K562 (cell line): ENCODE results near the gene NCAM2. TPM values are rescaled to one million over a fixed set of nuclear protein-coding genes. Genes with fewer than 3 reads are reported as not detected.

Source experiments
- ATAC-seq: fragments of 200-7000 bp; cut with Tn5 transposase; 3 replicates; pipeline ENCODE4 v1.9.1; 2020; ENCODE audit warnings: moderate library complexity
- BruUV-seq: library from RNA; stranded (reverse); fragments of 400-500 nt; replicated peaks from 2 replicates; lab custom pipeline; 2021; lab: Mats Ljungman, UMichigan
- CTCF ChIA-PET: fragments of 300-600 bp; formaldehyde crosslinking; extraction: SDS; loops from one replicate; lab custom pipeline; 2021; ENCODE audit warnings: low intra/inter-chr PET ratio; lab: Yijun Ruan, JAX
- POLR2A ChIA-PET: fragments of 300-600, 350-650 bp; sonication (Branson Sonifier 250); formaldehyde crosslinking; extraction: SDS; loops from one replicate; lab custom pipeline; 2021; ENCODE audit warnings: antibody characterized with exemption, inconsistent platforms; lab: Yijun Ruan, JAX
- DNase-seq, 4 experiments: peaks; one replicate each; pipeline versions ENCODE4 v3.0.0 to v3.0.0-alpha.2; 2011 to 2018; ENCODE audit warnings: low spot score in 3 of 4, mixed read lengths in 3 of 4; ENCODE audit errors: extremely low read depth in 1 of 4
- FAIRE-seq: peaks from 2 replicates; lab custom pipeline; 2011; peaks lifted over from hg19 to GRCh38; lab: Jason Lieb, UNC
- H2AFZ ChIP-seq: 2 replicates; pipeline ENCODE4 v1.6.0; 2011; ENCODE audit warnings: low read depth, low read length, control low read depth, inconsistent platforms
- H3K27ac ChIP-seq: fragments of 200-600 bp; 3 replicates; pipeline ENCODE4 v1.8.0; 2011; ENCODE audit warnings: low read depth, mild to moderate bottlenecking, control low read depth, inconsistent platforms, low read length, moderate library complexity, mixed read lengths; ENCODE audit errors: extremely low read depth
- H3K27me3 ChIP-seq, 2 experiments: fragments of 300-600 bp in 1 of 2; 2 replicates in 1 of 2; 3 replicates in 1 of 2; pipeline versions ENCODE4 v1.6.0 to v1.8.0; 2011; ENCODE audit warnings: inconsistent platforms in 2 of 2, low read length in 2 of 2, mild to moderate bottlenecking in 1 of 2, mixed read lengths in 1 of 2, moderate library complexity in 1 of 2; ENCODE audit not compliant: control insufficient read depth in 2 of 2, insufficient read depth in 2 of 2
- H3K36me3 ChIP-seq: fragments of 300-600 bp; 3 replicates; pipeline ENCODE4 v1.8.0; 2011; ENCODE audit warnings: mild to moderate bottlenecking, low read length, inconsistent platforms; ENCODE audit not compliant: control insufficient read depth, insufficient read depth
- H3K4me1 ChIP-seq, 2 experiments: fragments of 200-600 bp in 1 of 2; replicated peaks in 1 of 2; 2 replicates in 1 of 2; 3 replicates in 1 of 2; pipeline versions ENCODE4 v1.5.1 to v1.8.0; 2011; ENCODE audit warnings: inconsistent platforms in 2 of 2, low read length in 2 of 2, mild to moderate bottlenecking in 1 of 2, mixed read lengths in 1 of 2, moderate library complexity in 1 of 2; ENCODE audit not compliant: control insufficient read depth in 2 of 2, insufficient read depth in 2 of 2
- H3K4me2 ChIP-seq: 2 replicates; pipeline ENCODE4 v1.6.1; 2011; ENCODE audit warnings: low read length, control low read depth, inconsistent platforms, mixed read lengths; ENCODE audit not compliant: insufficient read depth
- H3K4me3 ChIP-seq: fragments of 200-600 bp; sonication (generic), shearing (Covaris generic); 2 replicates; pipeline ENCODE4 v1.5.1; 2016; ENCODE audit warnings: control low read depth, inconsistent platforms
- H3K79me2 ChIP-seq: fragments of 200-600 bp; 3 replicates; pipeline ENCODE4 v1.8.0; 2011; ENCODE audit warnings: low read length, inconsistent platforms; ENCODE audit not compliant: control insufficient read depth, insufficient read depth
- H3K9ac ChIP-seq, 2 experiments: 2 replicates each; pipeline versions ENCODE4 v1.6.0 to v1.6.1; 2011; ENCODE audit warnings: low read depth in 2 of 2, low read length in 2 of 2, control low read depth in 1 of 2, inconsistent platforms in 1 of 2, mild to moderate bottlenecking in 1 of 2, mixed read lengths in 1 of 2; ENCODE audit not compliant: insufficient read depth in 1 of 2
- H3K9me1 ChIP-seq: one replicate; pipeline ENCODE4 v1.6.0; 2011; ENCODE audit warnings: inconsistent platforms, mild to moderate bottlenecking, low read length, moderate library complexity; ENCODE audit not compliant: control insufficient read depth, insufficient read depth
- H3K9me3 ChIP-seq: replicated peaks from 2 replicates; pipeline ENCODE4 v1.5.1; 2011; ENCODE audit warnings: low read depth, low read length, inconsistent platforms; ENCODE audit not compliant: control insufficient read depth, insufficient read depth
- H4K20me1 ChIP-seq: replicated peaks from 2 replicates; pipeline ENCODE4 v1.6.1; 2011; ENCODE audit warnings: low read length, inconsistent platforms, mixed read lengths; ENCODE audit not compliant: control insufficient read depth, insufficient read depth
- BACH1 ChIP-seq: fragments of 200-800 bp; sonication (Bioruptor generic); IDR thresholded peaks from 2 replicates; pipeline ENCODE4 v1.6.1; 2016; ENCODE audit warnings: missing genetic modification characterization, missing compliant biosample characterization
- KLF10 ChIP-seq: fragments of 250-450 bp; sonication (Bioruptor Pico); IDR thresholded peaks from 2 replicates; pipeline ENCODE4 v1.6.1; 2021; ENCODE audit warnings: matching md5 sums
- SAP30 ChIP-seq: fragments of 200-600 bp; sonication (generic); IDR thresholded peaks from 2 replicates; pipeline ENCODE4 v1.6.1; 2012; ENCODE audit warnings: borderline replicate concordance, low read depth, mild to moderate bottlenecking, moderate library complexity, low read length, control low read depth, inconsistent platforms; ENCODE audit not compliant: insufficient read depth, poor library complexity, severe bottlenecking
- TRIM28 ChIP-seq: fragments of 450-650 bp; IDR thresholded peaks from 2 replicates; pipeline ENCODE4 v1.6.1; 2017
- ZNF184 ChIP-seq: sonication (generic); formaldehyde crosslinking; IDR thresholded peaks from 2 replicates; pipeline ENCODE4 v1.5.0; 2020; ENCODE audit warnings: missing genetic modification reagents
- WGBS: fragments of 100-300 bp; shearing (Covaris generic); methylation state at CpG from one replicate; pipeline ENCODE4 v1.1.6; 2016; ENCODE audit warnings: low coverage, mixed read lengths; ENCODE audit not compliant: insufficient coverage; ENCODE audit errors: missing lambda C conversion rate; 5-methylcytosine and 5-hydroxymethylcytosine counted together
- in situ Hi-C: fragments of 300-500 bp; cut with MboI; formaldehyde crosslinking; loops from 4 replicates; pipeline ENCODE4 v1.15.0; 2018; ENCODE audit warnings: inconsistent platforms, mixed read lengths
- intact Hi-C: fragments of 100-400 bp; cut with micrococcal nuclease; formaldehyde crosslinking; loops from 2 replicates; pipeline ENCODE4 v1.14.2; 2022
- polyA plus RNA-seq, 8 experiments: library from polyadenylated mRNA; depleted of rRNA in 4 of 8; stranded (reverse) in 5 of 8; unstranded in 3 of 8; fragments of >200 nt; fragmentation: Nextera tagmentation in 2 of 8; fragmentation: Illumina TruSeq in 1 of 8; extraction: Ambion mirVana in 2 of 8; extraction: Trizol in 1 of 8; gene quantifications; 2 replicates each; pipeline versions ENCODE4 v1.2.1 to v1.2.3, GENCODE V29; 2011 to 2014; ENCODE audit warnings: inconsistent platforms in 1 of 8, missing spikeins in 1 of 8
- total RNA-seq, 7 experiments: library from RNA; depleted of rRNA in 6 of 7; stranded (reverse); fragments of >200 nt in 6 of 7; fragmentation: Illumina TruSeq in 2 of 7; extraction: Trizol in 2 of 7; gene quantifications; 2 replicates each; pipeline versions ENCODE4 v1.2.1 to v1.2.3, GENCODE V29; 2011 to 2021; ENCODE audit warnings: low replicate concordance in 1 of 7
- TF ChIP-seq, protein P1 (sequence below), 3 experiments: fragments of 200-800 bp in 1 of 3; sonication (Bioruptor generic) in 1 of 3; sonication (generic) in 1 of 3; formaldehyde crosslinking in 1 of 3; IDR thresholded peaks; 2 replicates each; pipeline versions ENCODE4 v1.6.1 to v1.8.0; 2016 to 2022; ENCODE audit warnings: mild to moderate bottlenecking in 2 of 3, missing compliant biosample characterization in 2 of 3, missing genetic modification characterization in 2 of 3, missing genetic modification reagents in 1 of 3
- TF ChIP-seq, protein P2 (sequence below): fragments of 250-450 bp; sonication (Bioruptor Pico); IDR thresholded peaks from 2 replicates; pipeline ENCODE4 v1.8.0; 2021; ENCODE audit warnings: mild to moderate bottlenecking, moderate library complexity

Gene NCAM2
- total and polyA plus RNA-seq, 9 of the 15 experiments (the other 6 are each of a cell fraction or from before 2014, with no cell fraction given), result 14.0 to 58.2 (median 27.8) TPM

DNA sequence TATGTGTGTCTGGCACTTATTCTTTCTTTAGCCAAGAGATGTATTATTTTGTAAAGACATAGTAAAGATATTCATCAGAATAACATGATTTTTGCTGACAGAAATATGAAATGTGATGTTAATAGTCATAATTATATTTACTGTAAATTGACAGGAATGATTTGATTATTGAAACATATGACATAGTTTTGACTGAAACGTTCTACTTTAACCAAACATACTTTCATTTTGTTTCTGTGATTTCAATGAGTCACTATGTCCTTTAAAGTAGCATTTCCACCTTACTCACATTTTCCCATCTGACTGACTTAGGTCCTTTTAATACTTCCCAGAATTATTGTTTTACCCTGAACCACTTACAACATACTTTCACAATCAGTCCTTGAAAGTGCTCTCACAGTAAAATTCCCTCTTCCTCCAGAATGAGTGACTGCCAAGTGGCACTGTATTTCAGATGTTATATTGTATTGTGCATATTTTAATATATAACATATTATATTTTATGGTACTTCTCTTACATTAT is 437.9 kb downstream of the NCAM2 start:
- H3K4me2 ChIP-seq, result no peak overlapping the region

More for the DNA sequence above, 437.9 kb downstream of the NCAM2 start:
- intact Hi-C loops, result no loop called here
- H3K36me3 ChIP-seq, result peaks cover 12% of the 10 kb centered on the region; the same call in 2 of the 3 replicates
- H3K27me3 ChIP-seq, result no peaks in the 10 kb centered on the region
- H3K4me3 ChIP-seq, result no peak overlapping the region
- H3K9me3 ChIP-seq, result no peaks in the 10 kb centered on the region
- no peaks in the 10 kb centered on the region for H3K4me1 ChIP-seq
- no peak overlapping the region for H3K27ac ChIP-seq
- no TSS peak for BruUV-seq
- 26% methylated on average over 1 of the region's 1 CpG for WGBS
- FAIRE-seq (no peak), DNase-seq (no peak), ATAC-seq (no peak)
- ChIA-PET CTCF (no interaction called here), POLR2A (no interaction called here)
- no peaks in the 10 kb centered on the region for H3K9me1 ChIP-seq
- H2AFZ ChIP-seq, result no peak overlapping the region
- in situ Hi-C loops, result no loop called here
- no peak overlapping the region for H3K9ac ChIP-seq
- no peaks in the 10 kb centered on the region for H4K20me1 ChIP-seq
- TF ChIP-seq, protein P1, sequence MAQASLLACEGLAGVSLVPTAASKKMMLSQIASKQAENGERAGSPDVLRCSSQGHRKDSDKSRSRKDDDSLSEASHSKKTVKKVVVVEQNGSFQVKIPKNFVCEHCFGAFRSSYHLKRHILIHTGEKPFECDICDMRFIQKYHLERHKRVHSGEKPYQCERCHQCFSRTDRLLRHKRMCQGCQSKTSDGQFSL (CRISPR knock-in tag; IDR thresholded peaks at IDR 0.05), result no peak
- TF ChIP-seq, protein P1 (tag; IDR thresholded peaks at IDR 0.05), result no peak
- TF ChIP-seq ZNF184 (CRISPR knock-in tag), result no peak
- TF ChIP-seq SAP30, result no peak
- TF ChIP-seq TRIM28, result no peak
- TF ChIP-seq, protein P2, sequence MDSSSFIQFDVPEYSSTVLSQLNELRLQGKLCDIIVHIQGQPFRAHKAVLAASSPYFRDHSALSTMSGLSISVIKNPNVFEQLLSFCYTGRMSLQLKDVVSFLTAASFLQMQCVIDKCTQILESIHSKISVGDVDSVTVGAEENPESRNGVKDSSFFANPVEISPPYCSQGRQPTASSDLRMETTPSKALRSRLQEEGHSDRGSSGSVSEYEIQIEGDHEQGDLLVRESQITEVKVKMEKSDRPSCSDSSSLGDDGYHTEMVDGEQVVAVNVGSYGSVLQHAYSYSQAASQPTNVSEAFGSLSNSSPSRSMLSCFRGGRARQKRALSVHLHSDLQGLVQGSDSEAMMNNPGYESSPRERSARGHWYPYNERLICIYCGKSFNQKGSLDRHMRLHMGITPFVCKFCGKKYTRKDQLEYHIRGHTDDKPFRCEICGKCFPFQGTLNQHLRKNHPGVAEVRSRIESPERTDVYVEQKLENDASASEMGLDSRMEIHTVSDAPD (CRISPR knock-in tag), result no peak
- no peak for TF ChIP-seq BACH1 (tag)
- TF ChIP-seq KLF10, result no peak
- no peaks in the 10 kb centered on the region for H3K79me2 ChIP-seq
